ENCODE measurements around the gene RAB8B. TPM values are rescaled to one million over a fixed set of nuclear protein-coding genes. Genes with fewer than 3 reads are reported as not detected.

The RAB8B gene
- polyA plus RNA-seq, 3 donors, result 22.0 to 77.3 (median 58.9) TPM

DNA sequence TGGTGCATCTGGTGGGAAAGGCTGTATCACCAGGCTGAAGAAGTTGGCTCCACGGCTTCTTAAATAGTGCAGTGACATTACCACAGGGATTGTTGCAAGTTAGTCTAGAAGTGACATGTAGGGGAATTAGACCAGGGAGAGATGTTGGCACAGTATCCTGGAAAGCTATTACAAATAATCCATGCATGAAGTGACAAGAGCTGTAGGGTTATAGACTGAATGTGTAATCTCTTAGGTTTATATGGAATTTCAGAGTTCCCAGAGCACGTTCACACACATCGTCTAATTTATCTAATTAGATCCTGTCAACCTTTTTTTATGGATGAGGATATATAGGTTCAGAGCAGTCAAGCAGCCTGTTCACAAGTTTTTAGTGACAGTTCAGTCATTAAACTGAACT, 50.7 kb downstream of the RAB8B start:
- peaks cover 100% of the 10 kb centered on the region for H3K79me2 ChIP-seq (ENCODE audit: insufficient read depth, low read length)

DNA sequence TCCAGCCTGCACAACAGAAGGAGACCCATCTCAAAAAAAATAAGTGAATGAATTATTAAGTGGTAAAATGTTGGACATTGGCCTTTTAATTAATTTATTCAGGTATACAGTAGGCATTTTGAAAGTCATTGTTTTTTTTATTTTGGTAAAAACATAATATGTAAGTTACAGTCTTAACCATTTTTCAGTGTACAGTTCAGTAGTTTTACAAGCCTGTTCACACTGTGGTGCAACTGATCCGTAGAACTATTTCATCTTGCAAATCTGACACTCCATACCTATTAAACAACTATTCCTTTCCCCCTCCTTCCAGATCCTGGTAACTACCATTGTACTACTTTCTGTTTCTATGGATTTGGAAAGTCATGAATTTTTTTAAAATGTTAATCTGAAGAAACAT, 51.9 kb downstream of the RAB8B start:
- Histone ChIP-seq H3K4me1 (ENCODE audit: control insufficient read depth in 1 of 2, insufficient read depth in 2 of 2, low read length in 2 of 2) (peaks cover 40 to 47% of the 10 kb centered on the region in 2 donors), H3K9ac (ENCODE audit: insufficient read depth, low read length, poor library complexity, severe bottlenecking) (no peak overlapping the region), H3K36me3 (replicated peaks in 1 of 2; ENCODE audit: control insufficient read depth in 1 of 2, insufficient read depth in 2 of 2, low read length in 2 of 2) (peaks cover 9 to 29% of the 10 kb centered on the region in 2 donors), H2AFZ (ENCODE audit: insufficient read depth, low read depth, low read length, poor library complexity, severe bottlenecking) (no peak overlapping the region), H3K9me3 (replicated peaks in 1 of 2; ENCODE audit: control insufficient read depth in 1 of 2, insufficient read depth in 1 of 2, low read length in 2 of 2) (peaks cover 4 to 8% of the 10 kb centered on the region in 2 donors), H4K20me1 (ENCODE audit: insufficient read depth, low read length) (peaks cover 80% of the 10 kb centered on the region), H3K27ac (ENCODE audit: low read depth in 1 of 2, low read length in 2 of 2) (no peak overlapping the region), H3K4me2 (replicated peaks; ENCODE audit: extremely low read depth, low read length, poor library complexity, severe bottlenecking) (no peak overlapping the region), H3K4me3 (replicated peaks in 1 of 3; ENCODE audit: low read depth in 2 of 3, low read length in 3 of 3) (no peak overlapping the region), H3K27me3 (ENCODE audit: control insufficient read depth in 2 of 2, insufficient read depth in 2 of 2, low read length in 2 of 2) (no peaks in the 10 kb centered on the region), H3K79me2 (ENCODE audit: insufficient read depth, low read length) (peaks cover 100% of the 10 kb centered on the region)
- TF ChIP-seq, protein P1, sequence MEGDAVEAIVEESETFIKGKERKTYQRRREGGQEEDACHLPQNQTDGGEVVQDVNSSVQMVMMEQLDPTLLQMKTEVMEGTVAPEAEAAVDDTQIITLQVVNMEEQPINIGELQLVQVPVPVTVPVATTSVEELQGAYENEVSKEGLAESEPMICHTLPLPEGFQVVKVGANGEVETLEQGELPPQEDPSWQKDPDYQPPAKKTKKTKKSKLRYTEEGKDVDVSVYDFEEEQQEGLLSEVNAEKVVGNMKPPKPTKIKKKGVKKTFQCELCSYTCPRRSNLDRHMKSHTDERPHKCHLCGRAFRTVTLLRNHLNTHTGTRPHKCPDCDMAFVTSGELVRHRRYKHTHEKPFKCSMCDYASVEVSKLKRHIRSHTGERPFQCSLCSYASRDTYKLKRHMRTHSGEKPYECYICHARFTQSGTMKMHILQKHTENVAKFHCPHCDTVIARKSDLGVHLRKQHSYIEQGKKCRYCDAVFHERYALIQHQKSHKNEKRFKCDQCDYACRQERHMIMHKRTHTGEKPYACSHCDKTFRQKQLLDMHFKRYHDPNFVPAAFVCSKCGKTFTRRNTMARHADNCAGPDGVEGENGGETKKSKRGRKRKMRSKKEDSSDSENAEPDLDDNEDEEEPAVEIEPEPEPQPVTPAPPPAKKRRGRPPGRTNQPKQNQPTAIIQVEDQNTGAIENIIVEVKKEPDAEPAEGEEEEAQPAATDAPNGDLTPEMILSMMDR (IDR thresholded peaks at IDR 0.05), result no peak
- peaks cover 26 to 46% of the 10 kb centered on the region in 2 donors for H3K36me3 Mint-ChIP-seq
- DNase-seq, result no peak
- no peak overlapping the region for H3K27ac Mint-ChIP-seq
- WGBS (ENCODE audit: insufficient coverage), result no CpG with 5 or more reads among the region's 1 CpG
- H3K4me3 Mint-ChIP-seq, result no peak overlapping the region
- H3K9me3 Mint-ChIP-seq, result peaks cover 0 to 9% (median 3%) of the 10 kb centered on the region in 7 donors
- intact Hi-C loops (cut with micrococcal nuclease), result no loop called here
- H3K4me1 Mint-ChIP-seq, result peaks cover 50% of the 10 kb centered on the region
- no peaks in the 10 kb centered on the region for H3K27me3 Mint-ChIP-seq (ENCODE audit: low read depth in 3 of 3)

More for the DNA sequence above, 50.7 kb downstream of the RAB8B start:
- peaks cover 52% of the 10 kb centered on the region for H3K4me1 Mint-ChIP-seq
- H3K27me3 Mint-ChIP-seq (ENCODE audit: low read depth in 3 of 3), result no peaks in the 10 kb centered on the region
- intact Hi-C loops (cut with micrococcal nuclease), result no loop called here
- no peak overlapping the region for H3K9ac ChIP-seq (ENCODE audit: insufficient read depth, low read length, poor library complexity, severe bottlenecking)
- peaks cover 21 to 37% of the 10 kb centered on the region in 2 donors for H3K36me3 Mint-ChIP-seq
- no peak for DNase-seq
- H3K9me3 ChIP-seq (replicated peaks in 1 of 2; ENCODE audit: control insufficient read depth in 1 of 2, insufficient read depth in 1 of 2, low read length in 2 of 2), result peaks cover 4 to 8% of the 10 kb centered on the region in 2 donors
- H3K27ac Mint-ChIP-seq, result no peak overlapping the region
- H3K9me3 Mint-ChIP-seq, result peaks cover 0 to 9% (median 3%) of the 10 kb centered on the region in 7 donors
- H2AFZ ChIP-seq (ENCODE audit: insufficient read depth, low read depth, low read length, poor library complexity, severe bottlenecking), result no peak overlapping the region
- no peaks in the 10 kb centered on the region for H3K27me3 ChIP-seq (ENCODE audit: control insufficient read depth in 2 of 2, insufficient read depth in 2 of 2, low read length in 2 of 2)
- peaks cover 5 to 21% of the 10 kb centered on the region in 2 donors for H3K36me3 ChIP-seq (replicated peaks in 1 of 2; ENCODE audit: control insufficient read depth in 1 of 2, insufficient read depth in 2 of 2, low read length in 2 of 2)
- no peak overlapping the region for H3K27ac ChIP-seq (ENCODE audit: low read depth in 1 of 2, low read length in 2 of 2)
- peaks cover 90% of the 10 kb centered on the region for H4K20me1 ChIP-seq (ENCODE audit: insufficient read depth, low read length)
- H3K4me1 ChIP-seq (ENCODE audit: control insufficient read depth in 1 of 2, insufficient read depth in 2 of 2, low read length in 2 of 2), result peaks cover 40 to 51% of the 10 kb centered on the region in 2 donors
- WGBS (ENCODE audit: insufficient coverage), result 86% methylated on average over 1 of the region's 3 CpGs
- H3K4me3 Mint-ChIP-seq, result no peak overlapping the region
- H3K4me2 ChIP-seq (replicated peaks; ENCODE audit: extremely low read depth, low read length, poor library complexity, severe bottlenecking), result no peak overlapping the region
- no peak overlapping the region for H3K4me3 ChIP-seq (replicated peaks in 1 of 3; ENCODE audit: low read depth in 2 of 3, low read length in 3 of 3)
- TF ChIP-seq, protein P1 (IDR thresholded peaks at IDR 0.05), result no peak
